ENCODE results near the gene TTC39A.

The TTC39A gene

GRCh38 chr1:51322417-51323101 is 7.8 kb downstream of the TTC39A start:
- no peak for DNase-seq (ENCODE audit: low read depth, low spot score)
- ChIA-PET POLR2A (no interaction called here), CTCF (interaction anchor here (0.8 to 1.1 kb wide), 2 partner anchors 16 to 26 kb away, joined by 3 read pairs; no protein-coding TSS in a partner anchor)
- TF ChIP-seq CTCF (IDR thresholded peaks at IDR 0.05; ENCODE audit: insufficient read depth, low read length, missing control alignments) = no peak
- H3K4me3 ChIP-seq (ENCODE audit: low read depth, low read length) = no peak overlapping the region

GRCh38 chr1:51321924-51322280 is 8.5 kb downstream of the TTC39A start:
- H3K4me3 ChIP-seq (ENCODE audit: low read depth, low read length) = no peak overlapping the region
- CTCF ChIA-PET = interaction anchor here (0.8 to 1.1 kb wide), 2 partner anchors 16 to 25 kb away, joined by 3 read pairs; no protein-coding TSS in a partner anchor
- POLR2A ChIA-PET = no interaction called here
- DNase-seq (ENCODE audit: low read depth, low spot score) = no peak
- TF ChIP-seq CTCF (IDR thresholded peaks at IDR 0.05; ENCODE audit: insufficient read depth, low read length, missing control alignments) = no peak

GRCh38 chr1:51320967-51321923 is 9.1 kb downstream of the TTC39A start:
- no peak for TF ChIP-seq CTCF (IDR thresholded peaks at IDR 0.05; ENCODE audit: insufficient read depth, low read length, missing control alignments)
- ChIA-PET POLR2A (interaction anchor here (1.2 kb wide), 1 partner anchor 65 kb away, joined by 3 read pairs; no protein-coding TSS in a partner anchor), CTCF (interaction anchor here (1.1 to 3.6 kb wide), 2 partner anchors 15 to 25 kb away, joined by 3 to 18 read pairs; no protein-coding TSS in a partner anchor)
- H3K4me3 ChIP-seq (ENCODE audit: low read depth, low read length) = no peak overlapping the region
- no peak for DNase-seq (ENCODE audit: low read depth, low spot score)

- ChIA-PET CTCF (interaction anchor here (1.4 to 3.6 kb wide), 2 partner anchors 22 to 218 kb away, joined by 3 to 18 read pairs; no protein-coding TSS in a partner anchor), POLR2A (no interaction called here)
- no peak for TF ChIP-seq CTCF (IDR thresholded peaks at IDR 0.05; ENCODE audit: insufficient read depth, low read length, missing control alignments)
- no peak for DNase-seq (ENCODE audit: low read depth, low spot score)
- no peak overlapping the region for H3K4me3 ChIP-seq (ENCODE audit: low read depth, low read length)
Measured at GRCh38 chr1:51317798-51318197, 12.6 kb downstream of the TTC39A start.

- ChIA-PET POLR2A (no interaction called here), CTCF (no interaction called here)
- no peak for TF ChIP-seq CTCF (IDR thresholded peaks at IDR 0.05; ENCODE audit: insufficient read depth, low read length, missing control alignments)
Measured at GRCh38 chr1:51316846-51317120, 13.6 kb downstream of the TTC39A start.

More at GRCh38 chr1:51316846-51317120, 13.6 kb downstream of the TTC39A start:
- DNase-seq (ENCODE audit: low read depth, low spot score) = no peak
- H3K4me3 ChIP-seq (ENCODE audit: low read depth, low read length) = no peak overlapping the region

All from AG04449 (cell line).